ENCODE measurements around the gene CNTN2.
A peak's percentile ranks its signal among the peaks of the same experiment; 100 is the strongest.

CNTN2 gene

DNA sequence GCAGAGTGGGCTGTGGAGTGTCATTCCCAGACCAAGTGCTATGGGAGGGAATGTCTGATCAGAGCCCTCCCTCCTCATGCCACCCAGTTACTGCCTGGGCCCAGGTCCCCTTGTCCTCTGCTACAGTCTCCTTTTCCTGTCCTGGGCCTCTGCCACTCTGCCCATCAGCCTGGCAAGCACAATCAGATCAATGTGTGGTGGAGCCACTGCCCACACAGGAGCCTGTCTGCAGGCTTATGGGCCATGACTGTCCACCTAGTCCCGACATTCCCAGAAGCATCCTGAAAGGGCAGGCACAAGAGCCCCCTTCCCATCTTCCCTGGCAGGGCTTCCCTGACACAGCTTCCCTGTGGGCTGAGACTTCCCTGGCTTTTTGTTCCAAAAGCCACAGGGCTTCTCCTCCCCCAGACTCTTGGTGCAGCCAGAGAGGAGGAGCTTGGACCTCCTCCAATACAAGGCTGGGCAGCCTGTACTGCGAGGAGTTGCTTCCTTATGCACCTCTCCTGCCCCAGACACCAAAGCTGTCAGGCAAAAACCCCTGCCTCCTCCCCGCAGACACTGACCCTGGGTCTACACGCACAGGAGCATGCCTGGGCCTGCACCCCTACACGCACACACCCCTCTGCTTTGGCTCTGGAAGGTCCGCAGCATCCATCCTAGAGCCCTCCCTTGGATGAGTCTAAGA lies 29.2 kb upstream of the CNTN2 start:
- no peak overlapping the region for H3K4me3 ChIP-seq (ENCODE audit: low read length)
- TF ChIP-seq, protein P1, sequence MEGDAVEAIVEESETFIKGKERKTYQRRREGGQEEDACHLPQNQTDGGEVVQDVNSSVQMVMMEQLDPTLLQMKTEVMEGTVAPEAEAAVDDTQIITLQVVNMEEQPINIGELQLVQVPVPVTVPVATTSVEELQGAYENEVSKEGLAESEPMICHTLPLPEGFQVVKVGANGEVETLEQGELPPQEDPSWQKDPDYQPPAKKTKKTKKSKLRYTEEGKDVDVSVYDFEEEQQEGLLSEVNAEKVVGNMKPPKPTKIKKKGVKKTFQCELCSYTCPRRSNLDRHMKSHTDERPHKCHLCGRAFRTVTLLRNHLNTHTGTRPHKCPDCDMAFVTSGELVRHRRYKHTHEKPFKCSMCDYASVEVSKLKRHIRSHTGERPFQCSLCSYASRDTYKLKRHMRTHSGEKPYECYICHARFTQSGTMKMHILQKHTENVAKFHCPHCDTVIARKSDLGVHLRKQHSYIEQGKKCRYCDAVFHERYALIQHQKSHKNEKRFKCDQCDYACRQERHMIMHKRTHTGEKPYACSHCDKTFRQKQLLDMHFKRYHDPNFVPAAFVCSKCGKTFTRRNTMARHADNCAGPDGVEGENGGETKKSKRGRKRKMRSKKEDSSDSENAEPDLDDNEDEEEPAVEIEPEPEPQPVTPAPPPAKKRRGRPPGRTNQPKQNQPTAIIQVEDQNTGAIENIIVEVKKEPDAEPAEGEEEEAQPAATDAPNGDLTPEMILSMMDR (IDR thresholded peaks at IDR 0.05; ENCODE audit: insufficient read depth, low read depth, low read length, missing control alignments) = no peak
- DNase-seq (ENCODE audit: low read depth) = peak; percentile 58

DNA sequence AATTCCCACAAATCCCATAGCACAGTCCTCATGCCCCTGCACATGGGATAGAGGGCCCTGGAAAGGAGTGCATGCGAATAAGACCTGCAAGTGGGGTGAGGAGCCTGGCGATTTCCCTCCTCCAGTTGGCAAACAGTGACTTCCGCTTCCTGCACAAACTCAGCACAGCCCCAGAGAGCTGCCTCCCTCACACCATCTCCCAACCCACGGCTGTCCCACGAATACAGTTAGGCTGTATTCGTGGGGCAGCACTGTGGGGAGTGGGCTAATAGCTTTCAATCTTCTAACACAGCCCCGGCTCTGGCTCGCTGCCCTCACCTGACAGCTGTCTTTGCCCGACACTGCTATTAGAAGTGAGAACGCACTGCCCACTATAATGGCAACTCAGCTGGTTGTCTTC lies 28.2 kb upstream of the CNTN2 start:
- no peak for DNase-seq (ENCODE audit: low read depth)
- no peak overlapping the region for H3K4me3 ChIP-seq (ENCODE audit: low read length)
- TF ChIP-seq, protein P1 (IDR thresholded peaks at IDR 0.05; ENCODE audit: insufficient read depth, low read depth, low read length, missing control alignments) = no peak

DNA sequence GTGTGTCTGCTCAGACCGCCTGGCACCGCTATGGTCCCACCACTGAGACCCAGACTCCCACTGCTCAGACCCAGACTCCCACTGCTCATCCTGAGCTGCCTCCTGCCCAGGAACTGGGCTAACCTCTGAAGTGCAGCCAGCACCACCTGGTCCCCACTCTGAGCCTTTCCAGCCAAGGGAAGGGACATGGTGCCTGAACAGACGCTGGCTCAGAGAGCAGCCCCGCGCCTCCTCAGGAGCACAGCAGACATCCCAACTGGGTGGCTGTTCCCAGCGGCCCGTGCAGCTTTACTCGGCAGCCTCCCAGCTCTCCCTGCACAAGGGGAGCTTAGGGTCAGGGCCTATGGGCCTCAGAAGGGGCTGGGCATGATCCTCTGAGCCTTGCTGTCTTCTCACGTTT lies 27.8 kb upstream of the CNTN2 start:
- TF ChIP-seq, protein P1 (IDR thresholded peaks at IDR 0.05; ENCODE audit: insufficient read depth, low read depth, low read length, missing control alignments) = no peak
- DNase-seq (ENCODE audit: low read depth) = no peak
- H3K4me3 ChIP-seq (ENCODE audit: low read length) = no peak overlapping the region

DNA sequence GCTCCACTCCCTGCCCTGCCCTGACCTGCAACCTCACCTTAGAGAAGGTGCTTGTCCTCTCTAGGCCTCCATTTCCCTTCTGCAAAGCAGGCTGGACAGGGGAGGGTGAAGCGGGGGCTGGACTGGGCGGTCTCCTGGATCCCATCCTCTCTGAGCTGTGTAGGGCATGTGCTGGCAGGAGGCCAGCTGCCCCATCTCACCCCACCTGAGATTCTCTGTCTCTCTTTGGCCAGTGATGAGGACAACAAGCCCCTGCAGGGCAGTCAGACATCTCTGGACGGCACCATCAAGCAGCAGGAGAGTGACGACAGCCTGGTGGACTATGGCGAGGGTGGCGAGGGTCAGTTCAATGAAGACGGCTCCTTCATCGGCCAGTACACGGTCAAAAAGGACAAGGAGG lies 26.9 kb upstream of the CNTN2 start:
- no peak overlapping the region for H3K4me3 ChIP-seq (ENCODE audit: low read length)
- TF ChIP-seq, protein P1 (IDR thresholded peaks at IDR 0.05; ENCODE audit: insufficient read depth, low read depth, low read length, missing control alignments) = no peak
- no peak for DNase-seq (ENCODE audit: low read depth)

DNA sequence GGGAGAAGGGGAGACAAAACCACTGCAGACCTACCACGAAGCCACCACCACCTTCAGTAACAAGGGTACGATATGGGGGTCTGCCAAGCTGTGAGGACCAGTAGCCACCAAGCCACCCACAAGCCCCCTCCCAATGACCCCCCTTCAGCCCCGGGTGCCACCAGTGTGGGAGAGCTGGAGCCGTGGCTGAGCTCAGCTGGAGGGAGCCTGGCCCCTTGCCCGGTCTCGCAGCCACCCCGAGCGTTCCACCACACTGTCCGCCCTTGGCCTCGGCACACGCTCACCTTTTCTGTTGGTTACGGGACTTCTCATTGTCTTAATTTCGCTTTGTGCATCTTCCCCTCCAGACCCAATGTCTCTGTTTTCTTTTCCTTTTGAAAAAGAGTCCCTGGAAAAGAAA lies 26.4 kb upstream of the CNTN2 start:
- no peak for DNase-seq (ENCODE audit: low read depth)
- TF ChIP-seq, protein P1 (IDR thresholded peaks at IDR 0.05; ENCODE audit: insufficient read depth, low read depth, low read length, missing control alignments) = no peak
- no peak overlapping the region for H3K4me3 ChIP-seq (ENCODE audit: low read length)

DNA sequence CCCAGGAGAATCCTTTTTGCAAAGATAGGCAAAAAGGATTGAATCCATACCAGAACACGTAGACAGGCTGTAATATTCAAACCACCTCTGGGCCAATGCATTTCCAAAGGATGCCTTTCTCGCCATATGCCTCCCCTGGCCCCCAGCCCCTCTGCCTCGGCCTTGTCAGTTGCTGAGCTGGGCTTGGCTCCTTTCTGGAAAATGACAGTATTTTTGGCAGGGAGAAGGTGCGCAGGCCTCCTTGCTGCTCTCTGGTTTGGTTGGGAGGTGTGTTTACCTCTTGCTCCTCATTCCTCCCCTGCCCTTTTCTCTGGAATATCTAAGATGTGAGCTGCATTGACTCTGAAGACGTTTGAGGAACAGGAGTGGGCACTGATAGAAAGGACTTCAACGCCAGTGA lies 26.0 kb upstream of the CNTN2 start:
- DNase-seq (ENCODE audit: low read depth) = no peak
- TF ChIP-seq, protein P1 (IDR thresholded peaks at IDR 0.05; ENCODE audit: insufficient read depth, low read depth, low read length, missing control alignments) = no peak
- H3K4me3 ChIP-seq (ENCODE audit: low read length) = no peak overlapping the region

DNA sequence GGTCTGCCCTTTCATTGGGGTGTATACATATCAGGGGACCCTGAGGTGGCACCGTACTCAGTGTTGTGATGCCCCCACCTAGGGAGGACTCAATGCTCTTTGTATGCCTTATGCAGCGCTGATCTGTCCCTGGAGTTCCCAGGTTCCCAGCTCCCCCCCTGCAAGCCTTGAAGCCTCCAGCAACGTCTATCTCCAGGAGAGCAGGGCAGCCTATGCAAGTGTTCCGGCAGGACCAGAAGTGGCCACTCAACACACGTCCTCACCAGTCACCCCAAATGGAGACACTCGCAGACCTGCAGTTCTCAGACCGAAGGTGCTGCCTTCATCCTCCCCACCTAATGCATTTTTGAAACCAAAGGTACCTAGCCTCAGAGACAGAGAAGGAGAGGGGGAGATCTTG lies 25.2 kb upstream of the CNTN2 start:
- no peak overlapping the region for H3K4me3 ChIP-seq (ENCODE audit: low read length)
- TF ChIP-seq, protein P1 (IDR thresholded peaks at IDR 0.05; ENCODE audit: insufficient read depth, low read depth, low read length, missing control alignments) = no peak
- no peak for DNase-seq (ENCODE audit: low read depth)

Data from epithelial cell of esophagus (primary cell).